GM21786 (cell line): ENCODE measurements around the gene ABLIM1.

Experiments used
- ATAC-seq: cut with Tn5 transposase; IDR thresholded peaks from one replicate; pipeline ENCODE4 v1.9.1; 2021; ENCODE audit not compliant: unreplicated experiment

The ABLIM1 gene

DNA sequence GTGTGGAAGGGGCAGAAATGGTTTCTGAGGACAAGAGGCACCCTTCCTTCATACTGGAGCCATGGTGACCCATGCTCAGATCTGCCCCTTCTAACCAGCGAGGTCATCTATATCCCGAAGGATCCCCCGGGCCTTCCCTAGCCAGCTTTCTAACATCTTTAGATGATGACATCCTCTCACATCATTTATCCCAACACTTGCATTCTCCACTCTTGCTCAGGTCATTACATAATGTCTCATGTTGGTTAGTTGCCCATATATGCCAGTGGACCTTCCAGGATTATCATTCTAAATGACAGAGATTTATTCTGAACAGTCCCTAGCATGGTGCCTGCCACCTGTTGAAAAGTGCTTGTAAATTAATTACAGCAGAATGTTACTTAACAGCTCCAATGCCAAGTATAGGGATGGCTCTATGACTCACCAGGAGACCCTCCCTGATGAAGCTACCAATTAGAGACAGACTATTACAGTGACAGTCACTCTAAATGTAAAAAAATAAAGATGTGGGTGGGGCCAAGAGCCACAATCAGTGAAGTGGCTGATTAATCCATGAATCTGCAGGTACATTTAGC is 22.6 kb upstream of the ABLIM1 start:
- ATAC-seq, result no peak

DNA sequence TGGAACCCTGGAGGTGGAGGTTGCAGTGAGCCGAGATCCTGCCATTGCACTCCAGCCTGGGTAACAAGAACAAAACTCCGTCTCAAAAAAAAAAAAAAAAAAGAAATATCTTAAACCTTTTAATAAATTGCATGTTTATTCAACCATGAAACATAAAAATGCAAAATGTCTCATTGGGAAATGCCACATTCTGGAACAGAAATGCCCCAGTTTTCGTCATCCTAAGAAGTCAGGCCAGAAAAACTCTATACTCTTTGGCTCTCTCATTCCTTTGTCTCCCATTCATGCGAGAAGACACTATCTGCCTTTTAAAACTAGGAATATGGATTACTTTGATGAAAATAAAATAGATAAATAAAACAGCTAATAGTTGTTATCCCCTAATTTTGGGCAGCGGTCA is 21.5 kb upstream of the ABLIM1 start:
- no peak for ATAC-seq

DNA sequence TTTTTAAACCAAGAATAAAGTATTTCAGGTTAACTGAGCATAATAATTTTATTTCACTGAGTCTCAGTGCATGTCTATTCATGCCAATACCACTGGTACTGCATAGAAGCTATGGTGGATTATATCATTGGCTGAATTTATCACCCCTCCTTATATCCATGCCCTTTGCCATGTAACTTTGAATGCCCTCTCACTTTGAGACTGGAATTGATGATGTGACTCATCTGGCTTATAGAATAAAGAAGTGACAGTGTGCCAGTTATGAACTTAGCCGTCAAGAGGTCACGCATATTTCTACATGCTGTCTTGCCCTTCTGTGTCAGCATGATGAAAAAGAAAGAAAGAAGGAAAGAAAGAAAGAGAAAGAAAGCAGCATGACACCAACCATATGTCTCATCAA is 20.7 kb upstream of the ABLIM1 start:
- ATAC-seq, result no peak

- no peak for ATAC-seq
Observed at GRCh38 chr10:114678336-114678735, 20.3 kb upstream of the ABLIM1 start.

- no peak for ATAC-seq
Observed at GRCh38 chr10:114674346-114674745, 16.3 kb upstream of the ABLIM1 start.

GRCh38 chr10:114669648-114670047 is 11.6 kb upstream of the ABLIM1 start:
- ATAC-seq, result no peak

DNA sequence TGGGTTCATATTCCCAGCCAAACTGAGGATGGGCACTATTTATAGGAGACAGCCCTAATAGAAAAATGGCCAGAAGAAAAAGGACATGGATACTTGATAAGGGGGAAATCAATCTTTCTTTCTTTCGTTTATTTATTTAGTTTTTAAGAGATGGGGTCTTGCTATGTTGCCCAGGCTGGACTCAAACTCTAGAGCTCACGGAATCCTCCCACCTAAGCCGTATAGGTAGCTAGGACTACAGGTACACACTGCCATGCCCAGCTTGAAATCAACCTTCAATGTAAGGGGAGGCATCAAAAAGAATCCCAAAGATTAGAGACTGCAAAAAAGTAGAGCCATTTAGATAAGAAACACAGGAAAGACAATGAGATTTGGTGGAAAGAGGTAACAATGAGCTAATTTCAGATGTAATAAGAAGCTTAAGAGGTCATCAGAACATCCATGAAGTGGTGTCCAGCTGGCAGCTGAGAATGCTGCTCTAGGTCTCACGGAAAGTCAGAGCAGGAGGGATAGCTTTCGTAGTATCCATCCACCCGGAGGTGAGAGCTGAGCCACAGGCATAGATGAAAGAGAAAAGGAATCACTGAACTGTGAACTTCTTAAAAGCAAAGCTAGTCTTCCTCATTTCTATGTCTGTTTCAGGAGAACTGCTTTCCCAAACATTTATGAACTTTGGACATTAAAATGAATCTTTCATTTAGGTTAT is 10.5 kb upstream of the ABLIM1 start:
- ATAC-seq, result no peak

DNA sequence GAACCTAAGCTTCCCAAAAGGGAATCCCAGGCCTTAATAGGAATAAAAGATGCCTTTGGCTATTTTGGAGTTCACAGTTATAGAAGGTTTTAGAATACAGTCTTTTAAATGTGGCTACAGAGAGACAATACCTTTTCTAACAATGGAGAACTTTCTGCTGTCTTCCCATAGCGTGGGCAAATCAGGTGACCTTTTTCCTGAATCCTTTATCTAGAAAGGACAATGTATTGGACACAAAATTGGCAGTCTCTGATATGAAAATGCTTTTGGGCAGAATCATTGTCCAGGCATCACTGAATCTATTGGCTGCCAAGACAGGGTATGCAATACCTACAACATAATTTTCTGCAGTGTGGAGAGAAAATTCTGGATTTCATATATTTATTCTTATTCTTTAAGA is 7.8 kb upstream of the ABLIM1 start:
- no peak for ATAC-seq

DNA sequence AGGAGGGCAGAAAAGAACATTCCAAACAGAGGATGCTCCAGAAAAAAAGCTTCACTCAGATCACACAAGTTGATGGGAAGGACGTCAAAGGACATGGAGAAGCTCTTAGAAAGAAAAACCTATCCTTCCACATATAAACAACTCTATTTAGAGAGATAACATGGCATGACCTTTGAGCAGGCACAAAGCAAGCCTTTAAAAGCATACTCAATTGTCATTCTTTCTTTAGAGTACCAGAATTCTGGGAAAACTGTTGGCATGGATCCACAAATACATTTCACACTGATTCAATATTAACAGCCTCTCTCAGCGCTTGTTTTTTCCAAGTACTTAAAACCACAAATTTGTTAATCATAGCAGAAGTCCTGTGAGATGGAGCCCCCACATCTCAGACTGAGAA is 7.3 kb upstream of the ABLIM1 start:
- ATAC-seq, result no peak

- ATAC-seq, result no peak
Observed at GRCh38 chr10:114664127-114664526, 6.1 kb upstream of the ABLIM1 start.

GRCh38 chr10:114663626-114664025 is 5.6 kb upstream of the ABLIM1 start:
- no peak for ATAC-seq

DNA sequence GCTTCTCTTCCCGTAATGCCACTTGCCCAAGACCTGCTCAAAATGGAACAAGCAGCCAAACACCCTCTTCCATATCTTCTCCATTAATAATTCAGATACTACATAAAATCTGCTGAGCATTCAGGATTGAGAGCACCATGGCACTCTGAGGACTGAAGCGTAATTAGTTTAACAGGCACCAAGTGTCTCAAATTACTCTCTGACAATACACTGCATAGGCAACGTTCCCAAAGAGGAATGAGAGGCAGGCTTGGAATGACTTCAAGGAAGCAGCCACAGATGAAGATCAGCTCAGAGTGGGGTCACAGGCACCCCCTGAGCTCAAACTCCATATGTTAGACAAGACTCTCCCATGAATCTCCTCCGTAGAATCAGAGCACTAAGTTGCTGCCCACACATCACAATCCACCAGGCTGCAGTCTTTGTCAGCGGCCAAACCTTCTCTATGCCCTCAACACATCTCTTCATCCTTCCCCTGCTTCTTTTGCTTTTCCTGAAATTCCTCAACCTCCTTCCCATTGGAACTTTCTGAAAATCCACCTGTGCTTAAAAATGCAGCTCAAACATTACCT is 4.7 kb upstream of the ABLIM1 start:
- no peak for ATAC-seq

GRCh38 chr10:114661212-114661880 is 3.3 kb upstream of the ABLIM1 start:
- ATAC-seq, result no peak

DNA sequence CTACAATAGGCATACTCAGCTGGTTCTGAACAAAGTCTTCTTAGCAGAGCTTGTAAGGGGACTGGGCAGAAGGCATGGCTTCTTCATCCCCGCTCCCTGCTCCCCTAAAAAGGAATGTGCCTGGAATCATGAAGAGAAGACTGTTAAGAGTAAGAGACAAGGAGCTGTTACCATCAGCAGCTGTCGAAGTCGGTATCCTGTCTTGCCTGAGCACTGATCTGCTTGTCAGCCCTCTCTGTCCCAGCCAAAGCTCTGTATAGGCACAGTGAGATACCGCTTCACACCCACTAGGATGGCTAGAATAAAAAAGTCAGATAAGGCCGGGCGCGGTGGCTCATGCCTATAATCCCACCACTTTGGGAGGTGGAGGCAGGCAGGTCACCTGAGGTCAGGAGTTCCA is 2.4 kb downstream of the ABLIM1 start:
- no peak for ATAC-seq

DNA sequence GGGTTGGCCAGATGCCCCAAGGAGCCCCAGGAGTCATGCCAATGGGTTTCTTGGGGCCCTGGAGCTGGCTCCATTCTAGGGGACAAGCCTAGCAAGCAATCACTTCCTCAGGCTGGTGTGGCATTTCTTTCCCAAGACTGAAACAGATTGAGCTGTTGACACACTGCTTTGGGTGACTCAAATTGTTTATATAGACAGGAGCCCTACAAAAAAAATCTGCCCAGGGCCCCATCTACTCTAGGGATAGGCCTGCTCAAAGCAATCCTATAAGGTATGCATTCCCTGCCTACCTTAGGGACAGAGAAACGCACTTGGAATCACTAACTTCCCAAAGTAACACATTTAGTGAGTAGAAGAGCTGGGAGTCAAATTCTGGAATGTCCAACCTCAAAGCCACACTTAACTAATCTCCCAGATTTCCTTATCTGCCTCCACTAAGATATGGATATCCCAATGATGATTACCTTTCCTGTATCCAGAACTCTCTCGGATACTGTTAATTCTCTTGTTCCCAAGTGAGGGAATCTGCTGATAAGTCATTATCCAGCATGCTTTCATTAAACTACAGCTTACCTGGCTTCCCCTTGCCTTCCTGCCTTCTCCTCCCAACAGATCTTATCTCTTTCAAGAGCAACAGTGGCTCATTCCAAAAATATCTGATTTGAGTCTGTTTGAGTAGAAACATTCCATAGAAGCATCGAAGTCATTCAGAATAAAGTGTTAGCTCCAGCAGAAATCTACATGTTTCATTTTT is 3.1 kb downstream of the ABLIM1 start:
- no peak for ATAC-seq

DNA sequence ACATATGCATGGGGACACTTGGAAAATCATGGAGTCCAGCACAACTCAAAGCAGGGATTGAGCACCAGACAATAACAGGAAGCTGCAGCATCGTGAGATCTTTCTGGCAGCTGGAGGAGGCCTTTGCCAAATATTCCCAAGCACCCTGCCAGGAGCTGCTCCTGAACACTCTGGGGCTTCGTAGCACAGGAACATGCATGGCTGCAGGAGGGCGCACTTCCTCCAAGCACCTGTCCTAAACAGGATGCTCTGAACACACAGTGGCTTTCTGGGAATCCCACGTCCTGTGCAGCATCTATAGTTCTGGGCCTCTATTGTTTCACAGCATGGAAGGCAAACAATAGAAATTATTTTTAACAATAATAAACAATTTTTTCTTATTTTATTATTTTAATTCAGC is 4.1 kb downstream of the ABLIM1 start:
- ATAC-seq, result no peak

- no peak for ATAC-seq
Observed at GRCh38 chr10:114652402-114653368, 5.4 kb downstream of the ABLIM1 start.

- no peak for ATAC-seq
Observed at GRCh38 chr10:114650831-114651230, 7.2 kb downstream of the ABLIM1 start.

DNA sequence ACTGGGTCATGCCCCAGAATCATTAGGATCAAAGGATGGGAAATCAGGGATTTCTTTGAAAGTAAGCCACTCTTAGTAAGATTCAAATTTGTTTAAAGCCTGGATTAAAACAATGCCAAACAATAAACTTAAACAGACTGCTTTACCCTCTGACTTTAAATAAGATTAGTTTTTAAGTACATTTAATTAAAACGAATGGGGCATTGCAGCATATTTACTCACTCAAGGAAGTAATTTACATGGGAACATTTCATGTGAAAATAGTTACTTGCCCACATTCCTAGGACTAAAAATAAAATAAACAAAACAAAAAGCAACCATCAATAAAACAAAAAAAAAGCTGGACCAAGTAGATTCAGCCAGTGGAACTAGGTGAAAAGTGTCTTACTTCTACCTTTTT is 7.8 kb downstream of the ABLIM1 start:
- no peak for ATAC-seq

- no peak for ATAC-seq
Observed at GRCh38 chr10:114649217-114649903, 8.7 kb downstream of the ABLIM1 start.
